SIG-M5 (cell line): ENCODE measurements around the gene ACADSB.

ENCODE experiments used
- DNase-seq: peaks from one replicate; lab custom pipeline; 2025; lab: John Stamatoyannopoulos, UW

ACADSB gene

DNA sequence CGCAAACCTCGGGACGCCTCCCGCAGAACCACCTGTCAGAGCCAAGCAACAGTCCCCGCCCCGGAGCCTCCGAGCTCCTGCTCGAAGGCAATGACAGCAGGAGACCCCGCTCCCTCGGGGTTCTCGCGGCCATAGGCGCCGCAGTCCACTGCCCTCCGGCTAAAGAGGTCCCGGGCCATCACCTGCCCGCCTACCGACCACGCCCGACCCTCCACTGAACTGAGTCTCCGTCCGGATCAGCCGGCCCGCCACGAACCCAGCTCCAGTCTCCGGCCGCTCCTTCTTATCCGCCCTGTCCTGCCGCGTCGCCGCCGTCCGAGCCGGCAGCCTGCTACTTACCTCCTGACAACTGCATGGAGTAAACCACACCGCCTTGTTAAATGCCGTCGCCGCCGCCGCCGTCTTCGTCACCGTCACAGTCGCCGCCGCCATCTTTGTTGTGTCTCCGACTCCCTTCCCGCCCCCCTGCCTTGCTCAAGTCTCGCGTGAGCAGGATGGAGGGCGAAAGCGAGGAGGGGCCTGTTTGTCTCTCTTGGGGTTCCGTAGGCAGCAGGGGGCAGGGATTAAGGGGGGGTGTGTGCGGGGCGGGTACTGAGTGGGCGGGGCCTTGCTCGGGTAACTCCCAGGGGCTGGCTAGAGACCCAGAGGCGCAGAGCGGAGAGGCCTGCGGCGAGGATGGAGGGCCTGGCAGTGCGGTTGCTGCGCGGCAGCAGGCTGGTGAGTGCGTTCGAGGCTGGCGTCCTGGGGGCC, at the start of gene ACADSB, which contains the start of gene IKZF5:
Gene ACADSB (plus strand): TSS at position 652 of the 750 bp plus-strand sequence. CDS start 24 bp downstream, at position 676.
Gene IKZF5 (minus strand): TSS at position 441 of the 750 bp plus-strand sequence. CDS start 10,170 bp downstream, outside the sequence.
- peak; percentile 57 for DNase-seq

DNA sequence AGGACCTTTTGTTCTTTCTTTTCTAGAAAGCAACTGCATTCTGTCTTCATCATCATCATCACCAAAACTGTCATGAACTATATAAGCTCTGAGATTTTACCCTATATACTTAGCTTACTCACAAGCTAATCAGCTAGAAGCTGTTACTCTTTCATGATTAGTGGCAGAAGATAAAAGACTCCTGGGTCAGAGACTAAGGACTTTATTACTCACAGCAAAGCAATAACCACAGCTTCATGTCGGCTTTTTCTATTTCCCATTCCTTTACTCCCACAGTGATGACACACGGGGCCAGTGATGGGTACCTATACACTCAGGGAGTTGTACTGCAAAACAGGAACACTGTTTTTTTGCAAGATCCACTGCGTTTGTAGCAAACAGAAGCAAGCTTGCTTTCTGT, 46.4 kb upstream of the ACADSB start:
- DNase-seq = no peak

DNA sequence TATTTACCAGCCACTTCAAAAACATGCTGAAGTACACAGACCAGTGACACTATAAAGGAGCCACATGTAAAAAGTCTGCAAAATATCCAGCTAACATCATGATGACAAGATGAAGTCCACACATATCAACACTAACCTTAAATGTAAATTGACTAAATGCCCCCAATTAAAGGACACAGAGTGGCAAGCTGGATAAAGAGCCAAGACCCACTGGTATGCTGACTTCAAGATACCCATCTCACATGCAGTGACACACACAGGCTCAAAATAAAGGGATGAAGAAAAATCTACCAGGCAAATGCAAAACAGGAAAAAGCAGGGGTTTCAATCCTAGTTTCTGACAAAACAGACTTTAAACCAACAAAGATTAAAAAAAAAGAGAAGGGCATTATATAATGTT, 41.9 kb upstream of the ACADSB start:
- DNase-seq = no peak

DNA sequence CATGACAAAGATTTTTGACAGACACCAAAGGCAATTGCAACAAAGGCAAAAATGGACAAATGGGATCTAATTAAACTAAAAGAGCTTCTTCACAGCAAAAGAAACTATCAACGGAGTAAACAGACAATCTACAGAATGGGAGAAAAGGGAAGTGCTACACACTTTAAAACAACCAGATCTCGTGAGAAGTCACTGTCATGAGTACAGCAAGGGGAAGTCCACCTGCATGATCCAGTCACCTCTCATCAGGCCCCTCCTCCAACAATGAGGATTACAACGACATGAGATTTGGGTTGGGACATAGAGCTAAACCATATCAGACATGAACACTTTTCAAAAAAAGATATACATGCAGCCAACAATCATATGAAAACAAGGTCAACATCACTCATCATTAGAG, 40.1 kb upstream of the ACADSB start:
- DNase-seq = no peak

DNA sequence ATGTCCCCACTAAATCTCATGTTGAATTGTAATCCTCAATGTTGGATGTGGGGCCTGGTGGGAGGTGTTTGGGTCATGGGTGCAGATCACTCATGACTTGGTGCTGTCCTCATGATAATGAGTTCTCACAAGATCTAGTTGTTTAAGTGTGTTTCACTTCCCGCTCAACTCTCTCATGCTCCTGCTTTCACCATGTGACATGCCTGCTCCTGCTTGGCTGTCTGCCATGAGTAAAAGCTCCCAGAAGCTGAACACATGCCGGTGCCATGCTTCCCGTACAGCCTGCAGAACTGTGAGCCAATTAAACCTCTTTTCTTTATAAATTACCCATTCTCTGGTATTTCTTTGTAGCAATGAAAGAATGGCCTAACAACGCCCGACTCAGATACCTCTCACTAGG, 34.8 kb upstream of the ACADSB start:
- no peak for DNase-seq

DNA sequence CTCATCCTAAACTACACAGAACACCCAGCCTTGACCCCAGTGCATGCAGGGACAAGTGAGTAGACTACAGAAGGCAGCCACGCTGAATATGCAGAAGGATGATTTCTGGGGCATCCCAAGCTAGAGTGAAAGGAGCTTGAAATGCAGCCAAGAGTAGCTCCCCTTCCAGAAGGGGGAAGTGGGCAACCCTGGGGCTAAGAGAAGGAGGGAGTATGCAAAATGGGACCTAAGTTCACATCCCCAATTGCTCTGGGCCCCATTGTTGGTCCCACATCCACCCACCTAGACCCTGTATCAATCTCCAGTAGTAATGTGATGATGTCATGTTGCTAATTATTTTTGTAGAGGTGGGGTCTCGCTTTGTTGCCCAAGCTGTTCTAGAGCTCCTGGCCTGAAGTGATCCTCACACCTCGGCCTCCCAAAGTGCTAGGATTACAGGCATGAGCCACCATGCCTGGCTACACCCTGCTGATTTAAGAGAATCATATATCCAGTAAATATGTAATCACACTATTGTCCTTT, 34.2 kb upstream of the ACADSB start:
- DNase-seq = no peak

DNA sequence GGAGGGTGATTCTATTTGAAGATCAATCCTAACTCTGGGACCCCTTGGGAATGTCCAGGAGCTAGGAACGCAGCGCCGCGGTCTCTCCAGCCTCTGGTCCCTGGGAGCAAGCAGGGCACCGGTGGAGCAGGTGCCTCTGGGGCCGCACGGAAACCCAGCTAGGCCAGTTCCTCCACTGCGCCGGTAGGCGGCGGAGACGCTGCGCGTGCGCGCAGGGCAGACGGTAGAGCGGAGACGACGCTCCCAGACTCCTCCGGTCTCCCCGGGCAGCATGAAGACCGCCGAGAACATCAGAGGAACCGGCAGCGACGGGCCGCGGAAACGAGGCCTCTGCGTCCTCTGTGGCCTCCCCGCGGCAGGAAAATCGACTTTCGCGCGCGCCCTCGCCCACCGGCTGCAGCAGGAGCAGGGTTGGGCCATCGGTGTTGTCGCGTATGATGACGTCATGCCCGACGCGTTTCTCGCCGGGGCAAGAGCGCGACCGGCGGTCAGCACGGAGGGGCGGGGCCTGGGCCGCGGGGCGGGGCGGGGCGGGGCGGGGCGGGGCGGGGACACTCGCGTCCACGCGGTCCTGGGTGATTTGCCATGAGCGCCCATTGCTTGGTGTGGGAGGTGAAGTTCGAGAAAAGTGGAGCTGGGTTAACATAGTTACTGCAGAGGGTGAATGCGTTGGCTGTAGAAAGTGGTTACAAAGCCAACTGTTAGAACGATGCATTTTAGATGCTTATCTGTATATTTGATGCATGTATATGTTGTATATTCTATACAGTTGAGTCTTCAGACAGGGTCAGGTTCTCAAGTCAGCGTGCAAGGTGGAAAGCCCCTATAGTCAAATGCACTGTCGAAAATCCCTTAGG, 28.4 kb upstream of the ACADSB start, which contains the start of gene PSTK:
Gene PSTK (plus strand): TSS at position 193 of the 857 bp plus-strand sequence. CDS start 79 bp downstream, at position 272.
- DNase-seq = peak; percentile 3

DNA sequence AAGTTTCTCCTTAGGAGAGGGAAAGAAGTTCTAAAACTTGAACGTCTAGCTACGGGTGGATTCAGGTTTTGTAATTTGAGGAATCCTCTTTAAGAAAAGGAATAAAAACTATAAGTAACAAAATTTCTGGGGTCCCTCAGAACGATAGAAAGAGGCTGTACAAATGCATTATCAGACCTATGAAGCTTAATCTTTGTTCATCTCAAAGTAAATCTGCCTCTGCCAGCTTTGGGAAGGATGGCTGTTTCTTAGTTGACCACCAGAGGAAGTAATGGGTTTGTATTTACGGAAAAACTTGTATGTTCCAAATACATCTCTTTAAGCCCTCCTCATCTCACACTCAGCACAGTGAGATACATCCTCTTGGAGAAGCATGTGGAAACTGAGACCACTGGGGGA, 27.7 kb upstream of the ACADSB start:
- no peak for DNase-seq

DNA sequence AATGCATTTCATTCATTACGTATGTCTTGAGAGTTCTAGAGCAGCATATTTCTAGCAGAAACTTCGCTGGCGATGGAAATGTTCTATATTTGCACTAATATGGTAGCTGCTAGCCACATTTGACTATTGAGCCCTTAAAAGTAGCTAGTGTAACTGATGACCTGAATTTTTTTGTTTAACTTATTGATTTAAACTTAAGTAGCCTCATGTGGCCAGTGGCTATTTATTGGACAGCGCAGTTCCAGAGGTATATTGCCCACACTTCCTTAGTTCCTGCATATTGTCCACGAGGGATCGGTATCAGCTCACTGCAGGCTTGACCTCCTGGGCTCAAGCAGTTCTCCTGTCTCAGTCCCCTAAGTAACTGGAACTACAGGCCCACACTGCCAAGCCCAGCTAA, 24.9 kb upstream of the ACADSB start:
- no peak for DNase-seq

DNA sequence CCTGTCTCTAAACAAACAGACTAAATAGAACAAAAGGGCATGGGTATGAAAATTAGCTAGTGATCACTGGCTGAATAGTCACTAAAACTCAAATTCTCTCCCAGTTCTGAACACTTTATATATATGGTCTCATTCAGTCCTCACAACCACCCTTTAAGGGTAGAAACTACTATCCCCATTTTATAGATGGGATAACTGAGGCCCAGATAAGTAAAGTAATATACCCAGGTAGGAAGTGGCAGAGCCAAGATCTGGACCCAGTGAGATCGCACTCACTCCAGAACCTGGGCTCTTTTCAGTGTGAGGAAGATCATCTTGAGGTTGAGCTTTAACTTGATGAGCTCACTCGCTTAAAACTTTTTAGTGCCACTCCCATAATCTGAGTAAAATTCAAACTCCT, 24.1 kb upstream of the ACADSB start:
- DNase-seq = no peak

DNA sequence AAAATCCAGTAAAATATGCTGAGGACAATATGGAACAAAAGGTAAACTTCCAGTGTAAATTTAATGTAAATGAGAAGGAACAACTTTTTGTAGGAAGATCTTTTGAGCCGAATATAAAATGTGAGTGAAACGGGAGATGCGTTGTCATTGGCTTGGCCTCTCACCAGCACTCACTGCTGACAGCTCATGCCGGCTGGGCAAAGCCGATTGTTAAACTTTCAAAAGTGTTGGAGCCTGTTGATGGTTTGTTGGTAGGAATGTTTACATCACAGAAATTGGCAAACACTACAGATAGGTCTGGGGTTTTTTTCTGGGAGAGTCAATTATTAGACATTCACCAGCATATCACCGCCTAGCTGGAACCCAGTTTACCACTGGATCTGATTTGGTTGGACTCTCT, 22.5 kb upstream of the ACADSB start:
- DNase-seq = no peak

DNA sequence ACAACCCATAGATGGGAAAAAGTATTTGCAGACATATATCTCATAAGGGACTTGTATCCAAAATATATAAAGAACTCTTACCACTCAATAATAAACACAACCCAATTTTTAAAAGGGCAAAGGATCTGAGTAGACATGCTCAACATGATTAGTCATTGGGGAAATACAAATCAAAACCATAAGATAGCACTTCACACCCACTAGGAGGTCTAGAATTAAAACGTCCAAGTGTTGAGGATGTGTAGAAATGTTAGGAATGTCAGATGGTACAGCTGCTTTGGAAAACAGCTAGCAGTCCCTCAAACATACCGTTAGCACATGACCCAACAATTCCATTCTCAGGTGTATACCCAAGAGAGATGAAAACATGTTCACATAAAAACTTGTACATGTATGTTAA, 20.3 kb upstream of the ACADSB start:
- no peak for DNase-seq

DNA sequence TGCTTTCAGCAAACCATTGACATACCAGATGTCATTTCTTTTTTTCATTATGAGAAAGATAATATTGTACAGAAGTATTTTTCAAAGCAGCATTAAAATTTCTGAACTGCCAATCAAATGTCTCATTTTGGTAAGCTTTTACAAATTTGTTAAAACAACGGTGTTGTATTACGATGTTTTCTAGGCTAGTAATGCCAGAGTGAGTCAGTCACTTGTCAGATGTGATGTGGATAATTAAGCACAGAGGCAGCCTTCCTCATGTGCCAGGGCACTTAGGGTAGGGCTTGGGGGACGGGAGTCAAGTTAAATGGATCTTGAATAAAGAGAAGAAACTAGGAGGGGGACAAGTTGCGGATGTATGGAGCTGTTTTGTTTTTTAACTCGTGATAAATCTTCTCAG, 18.5 kb upstream of the ACADSB start:
- no peak for DNase-seq

DNA sequence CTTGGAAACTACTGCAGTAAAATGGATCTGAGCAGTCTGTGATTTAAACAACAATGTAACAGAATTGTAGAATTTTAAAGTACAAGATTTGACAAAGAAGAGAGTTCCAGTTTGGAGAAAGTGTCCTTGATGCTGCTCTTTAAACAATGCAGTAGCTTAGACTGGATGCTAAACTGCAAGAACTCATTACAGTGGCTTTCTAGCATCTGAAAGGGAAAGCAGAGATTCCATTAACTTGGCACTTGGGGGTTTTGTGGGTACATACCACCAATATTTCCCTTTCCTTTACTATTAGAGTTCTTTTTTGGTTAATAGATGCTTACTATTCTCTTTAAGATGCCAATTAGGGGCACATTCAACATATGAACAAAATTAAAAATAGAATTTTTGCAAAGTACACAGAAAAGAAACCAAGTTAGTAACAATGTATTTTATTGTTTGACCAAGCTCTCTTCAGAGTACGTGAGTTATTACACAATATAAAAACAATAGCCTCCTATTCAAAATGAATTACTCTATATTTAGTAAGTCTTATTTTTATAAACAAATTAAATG, 16.7 kb upstream of the ACADSB start:
- no peak for DNase-seq

DNA sequence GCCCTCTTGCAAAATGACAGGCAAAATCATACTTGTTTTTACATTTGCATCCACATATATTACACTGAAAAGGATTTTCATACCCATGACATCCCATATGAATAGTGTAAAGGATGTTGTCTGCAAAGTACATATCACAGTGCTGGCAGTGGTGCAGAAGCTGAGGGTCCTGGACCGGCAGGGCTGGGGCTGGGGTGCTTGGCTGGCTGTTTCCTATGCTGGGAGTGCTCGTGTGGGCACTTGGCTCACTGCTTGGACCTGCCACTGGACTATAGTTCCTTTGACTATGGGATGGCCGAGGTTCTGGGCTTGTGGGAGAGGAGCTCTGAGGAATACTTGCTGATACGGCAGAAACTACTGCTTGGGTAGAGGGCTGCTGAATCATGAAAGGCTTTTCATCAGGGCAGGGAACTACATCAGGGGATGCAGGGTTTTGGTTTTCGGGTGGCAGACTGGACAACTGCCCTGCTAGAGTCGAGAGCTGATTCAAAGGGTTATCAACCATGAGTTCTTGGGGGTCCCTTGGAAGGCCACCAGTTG, 14.9 kb upstream of the ACADSB start:
- DNase-seq = no peak

DNA sequence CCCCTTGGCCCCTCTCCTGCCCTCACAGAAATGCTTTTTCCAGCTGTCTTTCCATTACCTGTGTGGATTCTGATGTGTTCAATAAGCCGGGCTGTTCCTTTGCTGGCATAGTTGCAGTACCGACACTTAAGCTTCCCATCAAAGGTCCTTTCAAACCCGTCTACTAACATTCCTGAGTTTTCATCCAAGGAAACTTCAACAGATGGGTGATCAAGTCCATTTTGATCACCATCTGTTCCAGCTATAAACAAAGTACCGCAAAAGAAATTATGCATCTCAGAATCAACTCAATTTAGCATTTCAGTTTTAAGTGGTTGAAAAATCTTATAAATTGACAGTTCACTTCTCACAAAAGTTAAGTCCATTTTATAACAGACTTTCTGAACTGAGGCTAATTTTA, 12.9 kb upstream of the ACADSB start:
- no peak for DNase-seq

DNA sequence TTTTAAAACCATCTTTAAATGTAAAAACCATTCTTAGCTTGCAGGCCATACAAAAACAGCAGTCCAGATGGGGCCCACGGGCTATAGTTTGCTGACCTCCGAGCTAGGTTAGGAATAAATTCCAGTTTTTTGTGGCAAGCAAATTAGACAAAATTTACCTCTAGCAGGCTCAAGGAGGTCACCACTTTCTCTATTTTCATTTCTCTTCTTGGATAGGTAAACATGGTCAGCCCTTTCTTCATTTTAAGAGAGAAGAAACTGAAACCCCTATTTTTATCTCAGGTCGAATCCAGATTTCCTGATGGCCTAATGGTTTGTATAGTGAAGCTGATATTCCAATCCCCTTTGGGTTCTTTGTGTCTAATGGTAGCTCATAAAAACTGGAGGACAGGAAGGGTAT, 10.9 kb upstream of the ACADSB start:
- no peak for DNase-seq

DNA sequence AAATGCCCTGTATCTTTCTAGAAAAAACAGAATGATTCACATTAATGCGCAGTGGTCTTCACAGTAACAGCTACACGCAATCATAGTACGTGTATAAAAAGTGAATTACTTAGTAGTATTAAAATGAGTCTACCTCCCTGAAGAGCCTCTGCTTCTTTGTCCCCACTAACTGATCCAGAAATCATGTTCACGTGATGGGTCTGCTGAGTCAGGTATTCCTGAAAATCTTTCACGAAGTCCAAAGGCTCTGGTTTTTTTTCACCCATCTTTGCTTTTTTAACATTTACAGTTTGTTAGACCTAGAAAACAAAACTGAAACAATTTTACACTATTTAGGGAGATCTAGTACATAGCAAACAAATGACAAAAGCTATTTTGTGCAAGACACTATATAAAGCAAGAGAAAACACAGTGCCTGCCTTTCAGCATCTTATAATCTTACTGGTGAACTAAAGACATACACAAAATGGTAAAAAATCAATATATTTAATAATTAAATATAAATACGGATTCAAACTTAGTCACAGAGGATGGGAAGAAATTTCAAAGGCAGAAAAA, 10.4 kb upstream of the ACADSB start:
- no peak for DNase-seq

DNA sequence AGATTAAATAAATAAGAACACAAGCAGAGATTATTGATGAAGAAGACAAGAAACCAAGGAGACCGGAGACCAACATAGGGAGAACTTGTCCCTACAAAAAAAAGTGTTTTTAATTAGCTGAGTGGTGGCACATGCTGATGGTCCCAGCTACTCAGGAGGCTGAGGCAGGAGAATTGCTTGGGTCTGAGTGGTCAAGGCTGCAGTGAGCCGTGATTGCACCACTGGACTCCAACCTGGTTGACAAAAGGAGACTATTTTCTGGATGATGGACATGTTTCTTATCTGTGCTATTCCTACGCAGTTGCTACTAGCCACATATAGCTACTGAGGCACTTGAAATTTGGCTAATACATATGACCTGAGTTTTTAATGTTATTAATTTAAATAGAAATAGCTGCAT, 9.9 kb upstream of the ACADSB start:
- no peak for DNase-seq

DNA sequence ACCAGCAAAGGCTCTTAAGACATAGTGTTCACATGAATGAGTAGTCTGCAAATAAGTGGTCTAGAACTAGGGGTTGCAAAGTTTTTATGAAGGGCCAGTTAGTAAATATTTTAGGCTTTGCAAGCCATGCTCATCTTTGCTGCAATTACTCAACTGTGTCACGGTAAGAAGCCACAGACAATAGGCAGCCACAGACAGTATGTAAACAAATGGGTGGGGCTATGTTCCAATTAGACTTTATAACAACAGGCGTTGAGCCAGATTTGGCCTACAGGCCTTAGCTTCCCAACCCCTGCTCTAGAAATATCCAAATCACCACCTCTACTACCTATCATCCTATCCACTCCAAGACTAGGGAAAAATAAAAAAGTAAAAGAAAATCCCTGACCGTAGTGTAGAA, 9.5 kb upstream of the ACADSB start:
- no peak for DNase-seq

DNA sequence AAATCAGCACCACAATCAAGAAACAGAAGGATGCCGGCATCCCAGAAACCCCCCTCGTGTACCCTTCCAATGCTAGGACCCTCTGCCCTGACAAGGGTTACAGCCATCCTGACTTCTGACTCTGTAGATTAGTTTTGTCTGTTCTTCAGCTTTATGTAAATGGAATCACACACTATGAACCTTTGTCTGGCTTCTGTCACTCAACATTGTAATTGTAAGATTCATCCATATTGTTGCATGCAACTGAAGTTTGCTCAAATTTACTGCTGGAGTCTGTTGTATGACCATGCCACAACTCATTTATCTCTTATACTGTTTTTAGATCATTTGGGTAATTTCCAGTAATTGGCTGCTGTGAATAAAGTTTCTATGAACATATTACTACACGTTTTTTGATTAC, 8.7 kb upstream of the ACADSB start:
- DNase-seq = no peak

DNA sequence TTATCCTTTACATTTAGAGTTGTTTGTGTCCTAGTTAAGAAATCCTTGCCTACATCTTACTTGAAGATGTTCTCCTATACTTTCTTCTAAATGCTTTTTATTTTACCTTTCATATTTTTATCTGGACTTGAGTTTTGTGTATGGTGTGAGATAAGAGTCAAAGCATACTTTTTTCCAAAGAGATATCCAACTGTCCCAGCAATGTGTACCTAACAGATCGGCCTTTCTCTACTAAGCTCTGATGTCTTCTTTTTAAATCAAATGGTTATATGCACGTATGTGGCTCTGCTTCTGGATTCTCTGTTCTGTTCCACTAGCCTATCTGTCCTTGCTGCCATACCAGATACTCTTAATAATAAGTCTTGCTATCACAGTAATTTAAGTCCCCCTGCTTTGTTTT, 7.4 kb upstream of the ACADSB start:
- no peak for DNase-seq
